Ureter (tissue), 1 donor: Measurements from ENCODE around the gene AP1B1. TPM values are rescaled to one million over a fixed set of nuclear protein-coding genes. Genes with fewer than 3 reads are reported as not detected.
"Not testable (repeated sequence)": the region's sequence is repeated elsewhere in the genome, so short reads cannot be mapped to it uniquely, and the experiment has no call there.

ENCODE experiments used
- DNase-seq: peaks from one replicate; pipeline ENCODE4 v3.0.0-alpha.2; 2020; ENCODE audit warnings: low spot score
- total RNA-seq: library from RNA; stranded (reverse); gene quantifications from one replicate; pipeline ENCODE4 v1.2.4, GENCODE V29; 2023
- donor health status: DM: yes; HTN: yes; CAD: no.

The AP1B1 gene
- total RNA-seq, 1 donor from 2014 or later: 173 TPM

DNA sequence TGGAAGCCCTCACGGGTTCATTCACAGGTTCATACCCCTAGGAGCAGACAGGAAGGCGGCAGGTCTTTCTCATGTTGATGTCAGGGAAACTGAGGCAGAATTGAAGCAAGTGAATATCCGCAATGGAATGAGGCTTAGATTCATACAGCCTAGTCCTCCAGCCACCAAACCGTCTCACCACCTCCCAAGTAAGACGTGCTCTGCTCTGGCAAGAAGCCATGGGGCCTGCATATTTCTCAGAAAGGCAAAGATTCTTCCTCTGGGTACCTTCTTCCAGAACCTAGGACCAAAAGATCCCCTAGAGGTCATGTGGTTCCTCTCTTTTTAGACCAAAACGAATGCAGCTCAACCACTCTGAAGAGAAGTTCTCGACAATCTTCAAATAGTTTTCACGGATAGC lies 1.7 kb downstream of the AP1B1 start:
- DNase-seq: no peak

DNA sequence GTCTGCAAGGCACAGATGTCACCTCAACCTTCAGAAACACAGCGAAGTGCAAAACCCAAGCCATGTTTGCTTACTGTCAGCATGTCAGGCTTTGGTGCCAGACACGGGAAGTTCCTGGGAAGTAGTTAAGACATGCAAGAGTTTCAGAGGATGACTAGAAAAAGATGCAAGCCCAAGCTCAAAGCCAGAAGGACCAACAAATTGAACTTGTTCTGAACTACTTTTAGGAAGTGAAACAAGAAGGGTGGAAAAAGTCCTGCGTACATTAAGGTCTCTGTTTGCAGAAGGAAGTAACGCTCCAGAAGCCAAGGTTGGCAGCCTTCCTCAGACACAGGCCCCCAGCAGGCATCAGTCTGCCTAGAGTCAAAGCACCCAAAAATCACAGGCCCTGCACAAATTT lies 2.6 kb downstream of the AP1B1 start:
- DNase-seq: no peak

GRCh38 chr22:29385151-29385704 lies 3.1 kb downstream of the AP1B1 start:
- no peak for DNase-seq

- DNase-seq: no peak
Observed at GRCh38 chr22:29383740-29384139, 4.6 kb downstream of the AP1B1 start.

- no peak for DNase-seq
Observed at GRCh38 chr22:29382580-29383302, 5.6 kb downstream of the AP1B1 start.

DNA sequence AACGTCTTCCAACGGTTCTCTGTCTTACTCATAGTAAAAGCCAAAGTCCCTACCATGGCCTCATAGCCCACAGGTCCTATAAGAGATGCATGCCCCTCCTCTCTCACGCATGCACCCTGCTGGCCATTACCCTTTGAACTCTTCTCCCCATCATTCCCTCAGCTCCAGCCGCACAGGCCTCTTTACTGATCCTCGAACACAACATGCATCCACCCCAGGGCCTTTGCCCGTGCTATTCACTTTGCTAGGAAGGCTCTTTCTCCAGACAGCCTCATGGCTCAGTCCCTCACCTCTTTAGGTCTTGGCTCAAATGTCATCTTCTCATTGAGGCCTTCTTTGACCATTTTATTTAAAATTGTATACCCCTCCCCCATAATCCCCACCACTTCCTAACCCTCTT lies 7.5 kb downstream of the AP1B1 start:
- no peak for DNase-seq

- DNase-seq: no peak
Observed at GRCh38 chr22:29380032-29380781, 8.2 kb downstream of the AP1B1 start.

- DNase-seq: no peak
Observed at GRCh38 chr22:29379258-29379657, 9.1 kb downstream of the AP1B1 start.

DNA sequence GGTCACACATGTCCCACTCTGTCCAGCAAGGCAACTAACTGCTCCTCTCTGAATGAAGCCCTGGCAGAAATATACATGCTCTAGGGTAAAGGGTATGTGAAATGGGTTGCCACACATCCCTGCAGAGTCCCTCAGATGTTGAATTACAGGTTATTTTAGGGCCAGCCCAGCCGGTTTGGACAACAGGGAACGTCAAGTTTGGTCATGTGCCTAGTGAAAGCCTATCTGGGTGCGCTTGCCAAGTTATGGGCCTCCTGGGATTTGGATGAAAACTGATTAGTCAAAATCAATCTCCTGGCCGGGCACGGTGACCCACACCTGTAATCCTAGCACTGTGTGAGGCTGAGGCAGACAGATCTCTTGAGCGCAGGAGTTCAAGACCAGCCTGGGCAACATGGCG lies 10.4 kb downstream of the AP1B1 start:
- peak; percentile 89 for DNase-seq

DNA sequence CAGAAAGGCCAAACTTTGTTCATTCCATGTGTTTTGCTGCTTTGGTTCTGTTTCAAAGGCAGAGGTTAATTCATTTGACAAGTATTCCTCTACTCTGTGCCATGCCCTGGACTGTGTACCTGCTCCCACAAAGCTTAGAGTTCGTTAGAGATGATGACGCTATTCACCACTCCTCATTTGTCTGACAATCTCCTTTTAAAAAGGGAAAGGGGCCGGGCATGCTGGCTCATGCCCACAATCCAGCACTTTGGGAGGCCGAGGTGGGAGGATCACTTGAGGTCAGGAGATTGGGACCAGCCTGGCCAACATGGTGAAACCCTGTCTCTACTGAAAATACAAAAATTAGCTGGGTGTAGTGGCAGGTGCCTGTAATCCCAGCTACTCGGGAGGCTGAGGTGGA lies 11.7 kb downstream of the AP1B1 start:
- DNase-seq: not testable (repeated sequence)

GRCh38 chr22:29375398-29376076 lies 12.8 kb downstream of the AP1B1 start:
- DNase-seq: no peak

DNA sequence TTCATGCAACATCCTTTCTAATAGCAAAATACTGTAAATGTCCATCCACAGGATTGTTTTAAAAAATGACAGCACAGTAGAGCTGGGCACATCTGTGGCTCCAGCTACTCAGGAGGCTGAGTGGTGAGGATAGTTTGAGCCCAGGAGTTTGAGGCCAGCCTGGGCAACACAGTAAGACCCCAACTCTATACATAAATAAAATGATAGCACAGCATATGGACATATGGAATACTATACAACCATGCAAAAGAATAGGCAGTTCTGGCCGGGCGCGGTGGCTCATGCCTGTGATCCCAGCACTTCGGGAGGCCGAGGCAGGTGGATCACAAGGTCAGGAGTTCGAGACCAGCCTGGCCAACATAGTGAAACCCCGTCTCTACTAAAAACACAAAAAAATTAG lies 13.6 kb downstream of the AP1B1 start:
- DNase-seq: not testable (repeated sequence)

DNA sequence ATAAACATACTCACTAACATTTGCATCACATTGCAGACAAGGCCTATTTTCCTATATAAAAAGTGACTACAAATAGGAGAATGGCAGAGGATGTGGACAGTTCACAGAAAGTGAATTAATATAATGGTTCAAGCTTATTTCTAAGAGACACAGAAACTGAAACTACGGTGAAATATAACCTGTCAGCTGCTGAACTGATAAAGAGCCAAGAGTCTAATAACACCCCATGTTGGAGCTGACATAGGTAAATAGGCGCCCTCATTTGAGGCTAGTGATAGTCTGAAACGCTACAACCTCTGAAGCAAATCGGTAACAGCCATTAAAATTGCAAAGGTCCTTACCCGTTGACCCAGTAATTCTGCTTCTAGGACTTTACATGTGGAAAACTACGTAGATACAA lies 14.0 kb downstream of the AP1B1 start:
- DNase-seq: no peak

DNA sequence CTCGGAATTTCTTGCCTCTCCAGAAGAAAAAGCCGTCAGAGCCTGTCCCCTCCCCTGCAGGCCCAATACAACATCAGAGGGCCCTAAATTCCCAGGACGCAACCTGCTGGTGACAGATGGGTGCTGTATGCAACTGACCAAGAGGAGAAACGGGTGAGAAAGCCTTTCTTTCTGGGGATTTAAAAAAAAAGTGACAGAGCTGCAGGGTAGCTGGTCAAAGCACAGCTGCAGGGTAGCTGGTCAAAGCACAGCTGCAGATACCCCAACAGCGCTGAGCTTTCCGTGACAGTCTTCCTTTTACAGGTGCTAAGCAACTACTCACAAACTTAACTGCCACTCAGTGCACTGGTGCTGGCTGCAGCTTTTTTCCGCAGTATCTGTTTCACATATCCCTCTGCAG lies 17.8 kb downstream of the AP1B1 start:
- DNase-seq: no peak

DNA sequence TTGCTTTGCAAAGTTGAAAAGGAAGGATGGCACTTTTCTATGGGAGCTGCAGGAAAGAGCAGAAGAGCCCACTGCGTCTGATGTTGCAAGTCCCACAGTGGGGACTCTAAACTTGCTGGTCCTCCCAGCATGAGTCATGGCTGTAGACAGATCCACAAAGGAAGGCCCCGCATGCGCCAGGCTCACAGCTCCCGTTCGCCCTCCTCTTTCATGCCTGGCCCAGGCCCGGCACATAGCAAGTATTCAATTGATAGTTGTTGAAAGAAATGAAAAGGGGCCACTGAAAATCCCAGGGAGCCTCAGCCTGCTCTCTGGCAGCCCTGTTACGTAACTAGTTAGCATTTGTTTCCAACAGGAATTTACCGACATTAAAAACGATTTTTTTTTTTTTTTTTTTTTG lies 18.9 kb downstream of the AP1B1 start:
- DNase-seq: peak; percentile 59

DNA sequence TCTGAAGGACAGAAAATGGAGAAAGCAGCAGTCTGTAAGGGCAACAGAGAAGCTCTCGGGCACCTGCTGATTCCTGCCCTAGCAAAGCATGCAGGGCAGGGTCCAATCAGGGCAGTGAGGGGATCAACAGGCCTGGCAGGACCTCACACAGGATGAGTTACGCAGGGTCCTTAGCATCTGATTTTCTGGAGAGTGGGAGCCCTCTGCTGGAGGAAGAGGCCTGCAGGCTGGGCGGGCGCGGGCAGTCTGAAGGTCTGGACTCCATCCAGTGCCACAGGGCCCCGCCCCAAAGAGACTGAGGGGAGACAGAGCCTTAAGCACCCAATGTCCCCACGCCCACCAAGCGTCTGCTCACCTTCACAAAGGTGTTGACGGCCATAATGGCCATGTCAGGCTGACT lies 28.9 kb downstream of the AP1B1 start:
- DNase-seq: peak; percentile 61

- DNase-seq: not testable (repeated sequence)
Observed at GRCh38 chr22:29357193-29357890, 31.0 kb downstream of the AP1B1 start.

GRCh38 chr22:29353860-29354259 lies 34.5 kb downstream of the AP1B1 start:
- no peak for DNase-seq

DNA sequence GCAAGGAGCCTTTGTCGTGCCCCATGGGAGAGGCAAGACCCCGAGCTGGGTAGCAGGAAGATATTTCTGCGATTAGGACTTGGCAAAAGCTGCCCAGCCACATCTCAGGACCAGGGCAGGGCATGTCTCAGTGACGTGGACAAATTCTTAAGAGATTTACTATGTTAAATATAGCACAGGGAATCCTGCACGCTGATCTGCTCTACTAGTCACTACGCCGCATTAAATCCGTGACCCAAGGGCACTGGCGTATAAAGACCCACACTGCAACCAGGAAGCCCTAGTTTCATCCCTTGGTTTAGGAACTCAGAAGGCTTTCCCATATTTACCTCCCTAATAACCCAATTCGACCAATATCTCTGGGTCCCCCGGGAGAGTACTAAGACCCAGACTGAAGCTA lies 35.1 kb downstream of the AP1B1 start:
- no peak for DNase-seq

DNA sequence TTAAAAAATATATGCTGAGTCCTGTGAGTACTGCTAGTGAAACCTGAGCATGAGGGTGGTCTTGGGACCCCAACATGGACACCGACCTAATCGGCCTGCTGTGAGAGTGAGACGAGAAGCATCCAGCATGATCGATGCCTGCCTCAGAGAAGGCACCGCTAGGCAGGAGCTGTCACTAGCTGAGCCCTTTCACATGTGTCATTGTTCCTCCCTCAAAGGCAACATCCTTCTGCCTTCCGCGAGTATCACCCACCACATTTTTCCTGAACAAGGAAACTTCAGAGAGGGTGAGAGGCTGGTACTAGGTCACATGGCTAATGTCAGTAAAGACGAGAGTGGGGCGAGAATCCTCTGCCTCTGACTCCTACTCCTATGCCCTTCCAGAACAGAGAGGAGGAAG lies 35.6 kb downstream of the AP1B1 start:
- DNase-seq: no peak

DNA sequence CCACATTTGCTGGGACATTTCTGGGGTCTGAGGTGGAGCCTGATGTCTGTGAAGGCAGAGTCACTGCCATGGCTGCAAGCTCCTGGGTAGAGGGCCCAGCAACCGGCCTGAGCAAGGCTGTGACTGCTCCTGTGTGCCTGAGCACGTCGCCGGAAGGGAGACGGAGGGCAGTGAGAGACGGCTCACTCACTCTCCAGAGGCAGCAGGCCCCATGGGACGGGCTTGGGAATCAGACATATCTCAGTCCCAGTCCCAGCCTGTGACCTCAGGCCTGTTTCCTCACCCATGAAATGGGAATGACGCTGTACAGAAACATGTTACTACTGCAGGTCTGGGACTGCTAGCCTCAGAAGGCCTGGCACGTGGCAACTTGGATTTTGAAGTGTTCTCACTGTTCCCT lies 36.5 kb downstream of the AP1B1 start:
- DNase-seq: no peak

DNA sequence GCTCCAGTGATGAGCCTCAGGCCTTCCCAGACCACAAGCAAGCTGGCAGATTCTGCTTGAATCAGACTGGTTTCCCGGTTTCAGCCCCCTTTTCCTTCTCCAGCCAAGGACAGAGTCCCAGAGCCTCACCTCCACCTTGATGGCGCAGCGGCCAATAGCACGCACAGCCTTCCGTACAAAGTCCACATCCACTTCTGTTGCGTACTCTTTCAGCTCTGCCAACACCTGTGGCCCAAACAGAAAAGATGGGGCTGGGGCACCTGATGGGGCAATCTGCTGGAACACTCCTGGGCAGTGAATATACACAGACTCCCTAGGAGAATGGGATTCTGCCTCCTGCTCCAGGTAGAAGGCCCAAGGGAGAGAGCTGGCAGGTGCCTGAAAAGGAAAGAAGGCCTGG lies 37.3 kb downstream of the AP1B1 start:
- DNase-seq: no peak
